ENCODE results near the gene SLC22A16.

The SLC22A16 gene

GRCh38 chr6:110392727-110393126 is 83.7 kb downstream of the SLC22A16 start:
- Histone ChIP-seq H3K27ac (ENCODE audit: low read length) (no peak overlapping the region), H3K27me3 (ENCODE audit: control insufficient read depth, insufficient read depth, low read length) (no peaks in the 10 kb centered on the region), H3K4me1 (ENCODE audit: control insufficient read depth, low read depth, low read length) (peaks cover 7% of the 10 kb centered on the region), H3K9ac (ENCODE audit: low read length) (no peak overlapping the region), H3K36me3 (ENCODE audit: control insufficient read depth, low read depth, low read length) (no peaks in the 10 kb centered on the region), H3K4me3 (ENCODE audit: low read length) (no peak overlapping the region), H3K9me3 (ENCODE audit: control insufficient read depth, low read depth, low read length) (no peaks in the 10 kb centered on the region)

- H3K9ac ChIP-seq (ENCODE audit: low read length), result no peak overlapping the region
- no peaks in the 10 kb centered on the region for H3K27me3 ChIP-seq (ENCODE audit: control insufficient read depth, insufficient read depth, low read length)
- no peaks in the 10 kb centered on the region for H3K36me3 ChIP-seq (ENCODE audit: control insufficient read depth, low read depth, low read length)
- peaks cover 7% of the 10 kb centered on the region for H3K4me1 ChIP-seq (ENCODE audit: control insufficient read depth, low read depth, low read length)
- no peak overlapping the region for H3K4me3 ChIP-seq (ENCODE audit: low read length)
- no peaks in the 10 kb centered on the region for H3K9me3 ChIP-seq (ENCODE audit: control insufficient read depth, low read depth, low read length)
- no peak overlapping the region for H3K27ac ChIP-seq (ENCODE audit: low read length)
These were observed 86.0 kb downstream of the SLC22A16 start for GRCh38 chr6:110390404-110390803.

GRCh38 chr6:110389689-110390382 is 86.6 kb downstream of the SLC22A16 start:
- Histone ChIP-seq H3K9me3 (ENCODE audit: control insufficient read depth, low read depth, low read length) (no peaks in the 10 kb centered on the region), H3K4me3 (ENCODE audit: low read length) (no peak overlapping the region), H3K4me1 (ENCODE audit: control insufficient read depth, low read depth, low read length) (peaks cover 7% of the 10 kb centered on the region), H3K9ac (ENCODE audit: low read length) (no peak overlapping the region), H3K36me3 (ENCODE audit: control insufficient read depth, low read depth, low read length) (no peaks in the 10 kb centered on the region), H3K27me3 (ENCODE audit: control insufficient read depth, insufficient read depth, low read length) (no peaks in the 10 kb centered on the region), H3K27ac (ENCODE audit: low read length) (no peak overlapping the region)

GRCh38 chr6:110387986-110388385 is 88.4 kb downstream of the SLC22A16 start:
- H3K4me1 ChIP-seq (ENCODE audit: control insufficient read depth, low read depth, low read length), result peaks cover 7% of the 10 kb centered on the region
- H3K36me3 ChIP-seq (ENCODE audit: control insufficient read depth, low read depth, low read length), result no peaks in the 10 kb centered on the region
- no peak overlapping the region for H3K4me3 ChIP-seq (ENCODE audit: low read length)
- H3K9me3 ChIP-seq (ENCODE audit: control insufficient read depth, low read depth, low read length), result no peaks in the 10 kb centered on the region
- no peaks in the 10 kb centered on the region for H3K27me3 ChIP-seq (ENCODE audit: control insufficient read depth, insufficient read depth, low read length)
- no peak overlapping the region for H3K27ac ChIP-seq (ENCODE audit: low read length)
- H3K9ac ChIP-seq (ENCODE audit: low read length), result no peak overlapping the region

DNA sequence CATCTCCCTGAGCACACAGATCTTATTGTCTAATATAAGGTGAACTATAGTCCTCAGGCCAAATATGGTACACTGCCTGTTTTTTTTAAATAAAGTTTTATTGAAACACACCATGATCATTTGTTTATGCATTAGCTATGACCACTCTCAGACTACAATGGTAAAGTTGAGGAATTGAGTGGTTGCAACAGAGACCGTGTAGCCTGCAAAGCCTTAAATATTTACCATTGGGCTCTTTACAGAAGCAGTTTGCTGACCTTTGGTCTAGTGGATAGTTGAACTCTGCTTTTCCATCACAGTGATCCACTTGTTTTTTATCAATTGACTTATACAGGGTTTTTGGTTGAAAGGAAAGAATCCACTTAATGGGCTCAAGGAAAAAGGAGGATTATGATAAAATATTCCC is 91.0 kb downstream of the SLC22A16 start:
- no peaks in the 10 kb centered on the region for H3K36me3 ChIP-seq (ENCODE audit: control insufficient read depth, low read depth, low read length)
- H3K27me3 ChIP-seq (ENCODE audit: control insufficient read depth, insufficient read depth, low read length), result no peaks in the 10 kb centered on the region
- no peak overlapping the region for H3K27ac ChIP-seq (ENCODE audit: low read length)

DNA sequence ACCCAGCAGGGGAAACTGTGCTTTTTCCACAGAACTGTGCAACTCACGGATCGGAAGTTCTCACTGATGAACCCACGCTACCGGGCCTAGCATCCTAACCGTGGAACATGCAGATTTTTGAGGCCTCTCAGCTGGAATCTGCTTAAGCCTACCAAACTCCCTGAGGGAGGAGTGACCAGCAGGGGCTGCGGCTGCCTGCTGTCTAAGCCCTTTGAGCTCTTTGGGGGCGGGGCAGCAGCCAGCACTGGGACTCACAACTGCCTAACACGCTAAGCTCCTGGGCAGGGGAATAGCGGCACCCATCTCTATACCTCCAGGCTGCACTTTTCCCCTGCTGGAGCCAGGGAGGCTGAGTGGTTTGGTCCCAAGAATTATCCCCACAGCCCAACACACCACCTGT is 97.9 kb downstream of the SLC22A16 start:
- H3K9ac ChIP-seq (ENCODE audit: low read length), result no peak overlapping the region
- no peak overlapping the region for H3K4me3 ChIP-seq (ENCODE audit: low read length)
- H3K9me3 ChIP-seq (ENCODE audit: control insufficient read depth, low read depth, low read length), result no peaks in the 10 kb centered on the region

More for the DNA sequence above, 91.0 kb downstream of the SLC22A16 start:
- Histone ChIP-seq H3K4me1 (ENCODE audit: control insufficient read depth, low read depth, low read length) (peaks cover 7% of the 10 kb centered on the region), H3K9me3 (ENCODE audit: control insufficient read depth, low read depth, low read length) (no peaks in the 10 kb centered on the region), H3K4me3 (ENCODE audit: low read length) (no peak overlapping the region), H3K9ac (ENCODE audit: low read length) (no peak overlapping the region)

More for the DNA sequence above, 97.9 kb downstream of the SLC22A16 start:
- no peaks in the 10 kb centered on the region for H3K36me3 ChIP-seq (ENCODE audit: control insufficient read depth, low read depth, low read length)
- H3K4me1 ChIP-seq (ENCODE audit: control insufficient read depth, low read depth, low read length), result peaks cover 3% of the 10 kb centered on the region
- H3K27me3 ChIP-seq (ENCODE audit: control insufficient read depth, insufficient read depth, low read length), result no peaks in the 10 kb centered on the region
- no peak overlapping the region for H3K27ac ChIP-seq (ENCODE audit: low read length)
